DOHH2 (cell line): ENCODE data around the gene MRPL12.

Source experiments
- CTCF ChIP-seq: fragments of 200-600 bp; sonication (generic); IDR thresholded peaks from one replicate; pipeline ENCODE4 v1.5.1; 2014; ENCODE audit warnings: antibody characterized with exemption, mild to moderate bottlenecking, low read depth, low read length; ENCODE audit not compliant: poor library complexity, severe bottlenecking
- EZH2phosphoT487 ChIP-seq: fragments of 200-600 bp; sonication (generic); IDR thresholded peaks from 2 replicates; pipeline ENCODE4 v1.6.1; 2017; ENCODE audit warnings: borderline replicate concordance, mild to moderate bottlenecking, antibody characterized with exemption, low read length, moderate library complexity, mixed read lengths

- TF ChIP-seq CTCF (no peak), EZH2phosphoT487 (no peak)
These were observed 44.1 kb upstream of the MRPL12 start for GRCh38 chr17:81659038-81659437.
